Stomach smooth muscle (tissue), 2 donors: ENCODE results near the gene GLB1L.

ENCODE experiments used
- H3K27ac ChIP-seq: one replicate; pipeline ENCODE4 v1.7.0; 2013; ENCODE audit warnings: mild to moderate bottlenecking, low read length, inconsistent platforms
- H3K27me3 ChIP-seq, 2 donors: one replicate each; pipeline ENCODE4 v1.7.0; 2013; ENCODE audit warnings: low read length in 2 of 2; ENCODE audit not compliant: insufficient read depth in 2 of 2, control insufficient read depth in 1 of 2
- H3K36me3 ChIP-seq, 2 donors: one replicate each; pipeline ENCODE4 v1.7.0; 2013; ENCODE audit warnings: low read length in 2 of 2; ENCODE audit not compliant: control insufficient read depth in 2 of 2, insufficient read depth in 2 of 2
- H3K4me1 ChIP-seq: one replicate; pipeline ENCODE4 v1.7.0; 2013; ENCODE audit warnings: low read length; ENCODE audit not compliant: control insufficient read depth, insufficient read depth
- H3K4me3 ChIP-seq, 2 donors: one replicate each; pipeline ENCODE4 v1.7.0; 2013; ENCODE audit warnings: low read length in 2 of 2
- H3K9ac ChIP-seq, 2 donors: one replicate each; pipeline ENCODE4 v1.7.0; 2013; ENCODE audit warnings: low read length in 2 of 2, mild to moderate bottlenecking in 1 of 2
- H3K9me3 ChIP-seq, 2 donors: one replicate each; pipeline ENCODE4 v1.7.0; 2013; ENCODE audit warnings: low read length in 2 of 2; ENCODE audit not compliant: control insufficient read depth in 2 of 2
- donor health status: healthy.
- donor health status: Pancreatic carcinoma.

The GLB1L gene

DNA sequence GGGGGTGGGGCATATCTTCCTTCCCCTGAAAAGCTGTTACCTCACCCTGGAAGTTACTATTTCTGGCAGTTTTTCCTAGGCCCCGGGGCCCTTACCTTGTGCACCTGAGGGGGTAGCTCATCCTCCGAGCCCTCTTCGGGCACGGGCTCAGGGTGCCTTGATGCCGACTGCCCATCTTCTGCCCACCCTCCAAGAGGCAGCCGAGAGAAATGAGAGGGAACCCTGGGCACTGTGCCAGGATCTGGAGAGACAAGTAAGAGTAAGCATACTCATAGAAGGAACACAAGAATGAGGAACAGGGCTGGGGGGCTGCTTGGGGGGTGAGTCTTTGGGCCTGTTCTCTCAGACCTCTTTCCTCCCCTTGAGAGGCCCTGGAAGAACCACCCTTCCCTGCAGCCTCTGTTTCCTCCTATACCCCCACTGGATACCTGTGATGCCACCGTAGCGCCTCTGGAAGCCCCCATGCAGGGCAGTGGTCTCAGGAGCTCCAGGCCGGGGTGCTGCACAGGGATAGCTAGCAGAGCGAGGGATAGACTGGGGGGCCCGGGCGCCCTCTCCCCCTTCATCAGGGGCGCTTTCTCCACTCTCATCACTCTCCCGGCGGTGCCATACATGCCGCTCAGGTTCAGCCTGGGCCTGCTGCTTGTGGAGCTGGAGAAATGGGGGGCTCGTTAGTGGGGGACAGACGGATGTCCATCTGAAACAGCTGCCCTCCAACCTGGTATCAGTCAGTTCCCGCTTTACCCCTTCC is 24.4 kb downstream of the GLB1L start:
- H3K4me1 ChIP-seq, result peaks cover 42% of the 10 kb centered on the region
- peaks cover 52 to 57% of the 10 kb centered on the region in 2 donors for H3K36me3 ChIP-seq
- no peak overlapping the region for H3K4me3 ChIP-seq

DNA sequence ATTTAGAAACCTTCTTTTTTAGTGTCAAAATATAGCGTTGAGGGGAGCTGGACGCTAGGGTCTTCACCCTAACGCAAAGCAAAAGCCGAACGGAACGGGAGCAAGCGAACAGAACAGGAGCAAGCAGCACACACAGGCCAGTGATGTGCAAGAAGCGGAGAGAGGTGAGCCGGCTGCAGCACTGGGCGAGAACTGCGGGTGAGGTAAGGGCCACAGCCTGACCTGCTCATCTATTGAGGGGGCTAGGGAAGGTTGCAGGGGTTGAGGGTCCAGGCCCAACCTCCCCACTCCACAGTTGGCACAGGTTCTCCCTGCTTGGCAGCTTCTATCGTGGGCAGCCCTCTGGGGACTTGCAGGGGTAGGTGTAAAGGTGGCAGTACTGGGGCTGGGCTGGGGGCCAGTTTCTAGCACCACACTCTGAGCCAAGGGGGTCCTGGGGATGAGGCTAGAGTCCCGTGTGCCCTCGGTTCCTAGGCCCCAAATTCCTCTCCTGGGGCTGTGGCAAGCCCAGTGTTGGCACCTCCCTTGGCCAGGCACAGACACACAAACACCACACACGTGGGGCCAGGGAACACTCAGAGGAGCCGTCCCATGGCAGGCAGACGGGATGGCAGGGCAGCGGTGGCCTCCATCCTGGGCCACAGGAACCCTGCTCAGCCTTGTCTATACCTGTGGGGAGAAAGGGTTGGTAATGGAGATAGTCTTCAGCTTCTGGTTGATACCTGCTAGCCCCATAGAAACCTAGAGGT is 25.3 kb downstream of the GLB1L start:
- H3K27ac ChIP-seq, result peak overlapping the region; percentile 90
- no peaks in the 10 kb centered on the region for H3K27me3 ChIP-seq
- peak overlapping the region in 1 of 2 donors; percentile 80 for H3K4me3 ChIP-seq
- peaks cover 47 to 57% of the 10 kb centered on the region in 2 donors for H3K36me3 ChIP-seq
- no peaks in the 10 kb centered on the region for H3K9me3 ChIP-seq
- peak overlapping the region; percentile 60 to 80 for H3K9ac ChIP-seq
- peaks cover 44% of the 10 kb centered on the region for H3K4me1 ChIP-seq

More for the DNA sequence above, 24.4 kb downstream of the GLB1L start:
- Histone ChIP-seq H3K9ac (no peak overlapping the region), H3K9me3 (no peaks in the 10 kb centered on the region), H3K27ac (no peak overlapping the region), H3K27me3 (no peaks in the 10 kb centered on the region)

DNA sequence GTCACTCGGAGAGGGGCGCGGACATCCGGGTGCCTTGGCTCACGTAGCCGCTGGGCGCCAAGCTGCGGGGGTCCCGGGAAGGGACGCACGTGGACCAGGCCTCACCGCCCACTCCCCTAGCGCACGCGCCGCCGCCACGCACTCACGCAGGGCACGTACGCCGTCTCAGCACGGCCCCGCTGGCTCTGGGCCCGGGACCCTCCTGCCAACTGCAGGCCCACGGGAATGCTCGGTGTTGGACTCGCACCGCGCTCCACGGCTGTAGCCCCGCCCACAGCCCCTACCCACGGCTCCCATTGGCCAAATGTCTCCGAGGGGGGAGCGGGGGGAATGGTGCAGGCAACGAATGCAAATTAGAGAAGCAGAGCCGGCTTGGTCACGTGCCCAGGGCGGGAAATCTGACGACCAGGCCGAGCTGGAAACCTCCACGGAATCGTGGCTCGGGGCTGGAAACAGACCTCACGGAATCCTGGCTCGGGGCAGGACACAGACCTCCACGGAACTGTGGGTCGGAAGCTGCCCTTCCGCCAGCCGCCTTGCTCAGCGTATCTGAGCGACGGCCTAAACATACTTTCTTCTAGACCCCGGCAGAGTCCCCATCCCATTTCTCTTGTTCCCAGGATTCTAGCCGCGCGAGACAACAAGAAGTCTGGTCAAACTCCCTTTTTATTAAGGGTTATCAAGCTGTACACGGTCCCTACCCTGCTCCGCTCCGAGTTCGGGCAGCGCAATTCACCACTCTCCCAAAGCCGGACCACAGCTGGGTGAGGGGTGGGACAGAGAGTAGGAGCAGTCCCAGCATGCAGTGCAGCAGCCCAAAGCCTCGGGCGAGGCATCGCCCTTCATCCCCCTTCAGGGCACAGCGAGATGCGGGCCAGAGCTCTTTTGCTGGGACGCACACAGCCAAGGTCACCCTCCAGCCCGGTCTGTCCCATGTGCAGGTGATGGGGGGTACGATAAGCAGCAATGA is 26.2 kb downstream of the GLB1L start, which contains the start of gene ABCB6:
Gene ABCB6 (minus strand): TSS at position 227 of the 970 bp plus-strand sequence. CDS start 285 bp downstream, outside the sequence.
- H3K36me3 ChIP-seq, result peaks cover 45 to 57% of the 10 kb centered on the region in 2 donors
- H3K27ac ChIP-seq, result peak within 1 kb of the TSS; percentile 90
- peaks cover 44% of the 10 kb centered on the region for H3K4me1 ChIP-seq

DNA sequence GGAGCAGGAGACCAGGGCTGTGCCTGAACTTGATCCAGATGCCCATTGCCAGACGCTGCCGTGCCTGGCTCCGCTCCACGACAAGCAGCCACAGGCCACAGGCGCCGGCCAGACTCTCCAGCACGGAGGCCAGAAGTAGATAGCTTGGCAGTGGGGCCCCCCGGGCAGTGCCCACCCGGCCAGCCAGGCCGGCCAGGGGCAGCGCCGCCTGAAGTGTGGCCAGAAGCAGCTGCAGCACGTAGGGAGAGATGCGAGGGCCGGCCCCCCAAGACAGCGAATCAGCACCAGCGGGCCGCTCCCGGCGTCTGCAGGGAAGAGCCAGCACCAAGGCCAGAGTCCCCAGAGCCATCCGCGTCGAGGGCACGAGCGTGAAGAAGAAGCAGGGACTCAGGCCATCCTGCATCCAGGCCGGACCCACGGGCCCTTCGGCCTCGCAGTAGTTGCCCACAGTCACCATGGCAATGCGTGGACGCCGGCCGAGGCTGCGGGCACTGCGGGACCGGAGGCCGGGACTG is 27.0 kb downstream of the GLB1L start:
- Histone ChIP-seq H3K4me1 (peaks cover 44% of the 10 kb centered on the region), H3K27ac (peak overlapping the region; percentile 90), H3K27me3 (no peaks in the 10 kb centered on the region), H3K9ac (peak overlapping the region; percentile 64 to 65), H3K36me3 (peaks cover 44 to 56% of the 10 kb centered on the region in 2 donors), H3K4me3 (peak overlapping the region; percentile 73 to 80), H3K9me3 (no peaks in the 10 kb centered on the region)

More for the DNA sequence above, 26.2 kb downstream of the GLB1L start, which contains the start of gene ABCB6:
- peak within 1 kb of the TSS; percentile 73 to 80 for H3K4me3 ChIP-seq
- H3K27me3 ChIP-seq, result no peaks in the 10 kb centered on the region
- H3K9me3 ChIP-seq, result no peaks in the 10 kb centered on the region
- peak within 1 kb of the TSS; percentile 64 to 80 for H3K9ac ChIP-seq

DNA sequence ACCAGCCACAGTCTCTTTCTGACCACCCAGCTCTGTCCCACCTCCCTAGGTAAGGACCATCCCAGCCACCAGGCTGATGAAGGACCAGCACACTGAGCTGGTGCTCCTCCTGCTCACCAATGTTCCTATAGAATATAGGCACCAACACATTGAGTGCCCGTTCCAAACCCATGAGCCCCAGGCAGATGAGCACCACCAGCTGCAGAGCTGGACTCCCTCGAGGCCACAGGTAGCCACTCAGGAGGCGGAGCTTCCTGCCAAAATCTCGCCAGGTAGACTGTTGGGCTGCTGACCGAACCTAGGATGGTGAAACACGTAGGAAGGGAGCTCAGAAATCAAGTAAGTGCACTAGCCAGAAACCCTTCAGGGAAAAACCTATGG is 28.7 kb downstream of the GLB1L start:
- peaks cover 35 to 51% of the 10 kb centered on the region in 2 donors for H3K36me3 ChIP-seq
- H3K27ac ChIP-seq, result peak overlapping the region; percentile 90
- no peak overlapping the region for H3K9ac ChIP-seq
- H3K4me3 ChIP-seq, result no peak overlapping the region
- H3K9me3 ChIP-seq, result no peaks in the 10 kb centered on the region
- H3K4me1 ChIP-seq, result peaks cover 44% of the 10 kb centered on the region
- no peaks in the 10 kb centered on the region for H3K27me3 ChIP-seq

DNA sequence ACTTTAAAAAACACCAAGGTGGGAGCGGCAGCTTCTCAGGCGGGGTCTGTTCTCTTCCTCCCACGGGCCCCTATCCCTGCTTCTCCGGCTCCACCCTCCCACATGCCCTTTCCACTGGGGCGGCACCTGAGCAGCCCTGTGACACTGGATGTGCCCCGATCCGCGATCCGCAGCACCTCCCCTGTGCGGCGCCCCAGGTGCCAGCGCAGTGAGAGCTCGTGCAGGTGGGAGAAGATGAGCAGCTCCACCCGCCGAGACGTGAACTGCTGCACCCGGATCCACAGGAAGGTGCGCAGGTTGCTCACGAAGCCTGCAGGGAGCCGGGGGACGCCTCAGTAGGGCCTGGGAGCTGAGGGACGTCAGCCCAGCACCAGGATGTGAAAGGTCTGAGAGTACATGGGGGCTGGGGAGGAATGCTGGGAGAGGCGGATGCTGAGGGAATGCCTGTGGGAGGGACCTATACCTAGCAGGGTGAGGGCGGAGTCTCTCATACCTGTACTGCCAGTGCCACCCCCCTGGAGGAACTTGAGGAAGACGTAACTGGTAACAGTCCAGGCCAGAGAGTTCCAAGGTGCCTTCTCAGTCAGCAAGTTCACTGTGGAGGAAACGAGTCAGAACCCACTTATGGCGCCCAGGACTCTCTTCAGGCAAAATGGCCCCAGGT is 29.2 kb downstream of the GLB1L start:
- H3K9me3 ChIP-seq, result no peaks in the 10 kb centered on the region
- H3K4me3 ChIP-seq, result no peak overlapping the region
- peaks cover 29 to 48% of the 10 kb centered on the region in 2 donors for H3K36me3 ChIP-seq
- peaks cover 44% of the 10 kb centered on the region for H3K4me1 ChIP-seq
- no peak overlapping the region for H3K27ac ChIP-seq
- no peaks in the 10 kb centered on the region for H3K27me3 ChIP-seq
- H3K9ac ChIP-seq, result no peak overlapping the region

DNA sequence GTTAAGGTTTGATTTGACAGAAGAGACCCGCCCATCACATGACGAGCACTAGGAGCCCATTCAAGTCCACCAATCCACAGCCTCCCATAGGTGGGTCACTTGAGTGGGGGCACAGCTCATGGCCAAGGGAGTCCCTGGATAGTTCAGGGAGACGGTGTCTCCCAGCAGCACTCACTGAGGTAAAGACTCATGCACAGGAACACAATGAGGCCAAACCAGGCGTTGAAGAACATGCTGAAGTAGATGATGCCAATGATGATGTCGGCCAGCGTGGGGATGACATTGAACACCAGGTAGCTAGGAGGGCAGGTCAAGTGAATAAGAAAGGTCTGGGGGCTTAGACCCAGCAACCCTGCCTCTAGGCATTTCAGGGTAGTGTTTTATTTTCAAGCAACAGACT is 30.5 kb downstream of the GLB1L start:
- Histone ChIP-seq H3K4me1 (peaks cover 38% of the 10 kb centered on the region), H3K36me3 (peaks cover 27 to 48% of the 10 kb centered on the region in 2 donors), H3K27me3 (no peaks in the 10 kb centered on the region), H3K27ac (no peak overlapping the region), H3K4me3 (no peak overlapping the region), H3K9ac (no peak overlapping the region), H3K9me3 (no peaks in the 10 kb centered on the region)

DNA sequence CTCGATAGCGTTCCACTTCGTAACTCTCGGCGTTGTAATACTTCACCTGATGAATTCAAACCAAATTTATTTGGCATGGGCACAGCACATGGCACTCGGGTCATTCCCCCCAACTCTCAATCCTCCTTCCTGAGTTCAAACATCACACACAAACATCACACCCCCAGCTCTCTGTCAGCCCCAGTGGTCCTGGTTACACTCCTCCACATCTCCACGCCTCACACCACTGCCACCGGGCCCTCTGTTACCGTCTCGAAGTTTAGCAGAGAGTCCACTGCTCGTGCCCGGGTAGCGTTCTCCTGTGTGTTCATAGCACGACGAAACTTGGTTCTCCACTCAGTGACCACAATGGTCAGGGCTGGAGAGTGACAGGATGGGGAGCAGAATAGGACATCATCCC is 31.1 kb downstream of the GLB1L start:
- Histone ChIP-seq H3K36me3 (peaks cover 33 to 52% of the 10 kb centered on the region in 2 donors), H3K27me3 (no peaks in the 10 kb centered on the region), H3K4me3 (no peak overlapping the region), H3K9me3 (no peaks in the 10 kb centered on the region), H3K9ac (peak overlapping the region in 1 of 2 donors; percentile 47), H3K4me1 (peaks cover 32% of the 10 kb centered on the region), H3K27ac (no peak overlapping the region)

DNA sequence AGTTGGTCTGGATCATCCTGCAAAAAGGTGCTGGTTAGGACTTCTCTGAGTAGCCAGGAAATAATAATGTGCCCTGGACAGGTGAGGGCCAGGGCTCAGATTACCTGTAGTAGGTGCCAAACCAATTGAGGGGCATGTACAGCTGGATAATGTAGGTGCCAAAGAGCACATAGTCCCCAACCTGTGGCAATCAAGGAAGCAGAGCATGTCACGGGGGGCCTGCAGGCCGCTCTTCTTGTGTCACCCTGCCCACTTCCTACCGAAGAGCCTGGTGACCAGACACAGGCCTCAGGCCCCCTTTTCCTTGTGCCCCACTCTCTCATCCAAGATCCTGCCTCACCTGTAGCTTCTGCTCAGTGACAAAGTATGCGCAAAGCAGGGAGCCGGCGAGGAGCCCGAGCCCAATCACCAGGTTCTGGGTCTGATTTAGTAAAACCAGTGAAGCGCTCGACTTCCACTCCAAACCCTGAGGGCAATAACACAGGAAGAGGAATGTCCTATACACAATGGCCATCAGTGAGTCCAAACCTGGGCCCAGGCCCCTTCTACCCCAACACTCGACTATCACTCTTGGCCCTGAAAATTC is 31.7 kb downstream of the GLB1L start:
- no peaks in the 10 kb centered on the region for H3K9me3 ChIP-seq
- no peak overlapping the region for H3K27ac ChIP-seq
- no peaks in the 10 kb centered on the region for H3K27me3 ChIP-seq
- H3K4me3 ChIP-seq, result no peak overlapping the region
- no peak overlapping the region for H3K9ac ChIP-seq
- peaks cover 38 to 57% of the 10 kb centered on the region in 2 donors for H3K36me3 ChIP-seq
- H3K4me1 ChIP-seq, result peaks cover 27% of the 10 kb centered on the region
